ENCODE measurements around the gene CEP104. TPM values are rescaled to one million over a fixed set of nuclear protein-coding genes. Genes with fewer than 3 reads are reported as not detected.

CEP104 gene
- total RNA-seq, 1 experiment from 2014 or later: 34.5 TPM

DNA sequence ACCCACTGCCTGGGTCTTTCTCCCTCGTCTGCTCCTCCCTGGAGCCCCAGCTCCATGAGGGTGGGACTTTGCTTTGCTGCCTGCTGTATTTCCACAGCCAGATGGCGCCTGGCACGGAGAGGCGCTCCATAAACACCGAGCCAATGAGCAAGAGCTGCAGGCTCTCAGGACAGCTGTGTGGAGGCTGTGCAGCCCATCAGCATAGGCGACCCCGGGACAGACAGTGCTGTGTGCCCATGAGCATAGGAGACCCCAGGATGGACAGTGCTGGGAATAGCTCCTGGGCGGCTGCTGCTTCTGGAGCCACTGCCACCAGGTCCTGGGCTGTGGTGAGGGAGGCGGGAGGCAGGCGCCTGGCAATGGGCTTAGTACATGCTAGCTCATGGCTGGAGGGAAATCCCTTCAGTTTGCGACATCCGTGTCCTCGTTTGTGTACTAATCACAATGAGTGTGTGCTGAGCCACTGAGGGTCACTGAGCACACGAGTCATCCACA lies 29.2 kb downstream of the CEP104 start:
- Histone ChIP-seq H4K91ac (ENCODE audit: insufficient read length, low read depth, low read length) (no peak overlapping the region), H2AFZ (ENCODE audit: low read length) (no peak overlapping the region), H2BK5ac (ENCODE audit: insufficient read length, low read length) (no peak overlapping the region), H2BK120ac (ENCODE audit: low read depth, low read length, poor library complexity, severe bottlenecking) (no peak overlapping the region), H2AK5ac (ENCODE audit: insufficient read length, low read length) (no peak overlapping the region), H3K9me3 (ENCODE audit: control insufficient read depth, low read depth, low read length) (no peaks in the 10 kb centered on the region), H3K14ac (ENCODE audit: insufficient read depth, low read length) (no peak overlapping the region), H4K20me1 (ENCODE audit: control insufficient read depth, insufficient read depth, insufficient read length) (no peaks in the 10 kb centered on the region), H3K23me2 (ENCODE audit: insufficient read length, low read depth, low read length, poor library complexity, severe bottlenecking) (no peaks in the 10 kb centered on the region), H3K27me3 (ENCODE audit: insufficient read depth, low read length) (no peaks in the 10 kb centered on the region), H3K4me1 (ENCODE audit: insufficient read depth, low read length) (no peaks in the 10 kb centered on the region), H2BK20ac (ENCODE audit: low read depth, low read length, poor library complexity, severe bottlenecking) (no peak overlapping the region), H3K56ac (ENCODE audit: insufficient read length, low read depth, low read length) (no peak overlapping the region), H3K4ac (ENCODE audit: low read depth, low read length) (no peak overlapping the region), H3T11ph (ENCODE audit: low read length) (no peak overlapping the region), H3K79me2 (ENCODE audit: insufficient read depth, low read length) (no peaks in the 10 kb centered on the region), H2BK12ac (ENCODE audit: insufficient read length, low read depth, low read length) (no peak overlapping the region), H3K4me2 (ENCODE audit: insufficient read depth, insufficient read length, low read length) (no peak overlapping the region), H2BK15ac (ENCODE audit: low read depth, low read length) (no peak overlapping the region), H3K79me1 (ENCODE audit: insufficient read depth, low read depth, low read length, poor library complexity, severe bottlenecking) (no peaks in the 10 kb centered on the region), H4K5ac (ENCODE audit: insufficient read length, low read depth, low read length) (no peak overlapping the region), H3K27ac (ENCODE audit: insufficient read length, low read depth, low read length) (no peak overlapping the region), H3K18ac (ENCODE audit: insufficient read length, low read depth, low read length) (no peak overlapping the region), H3K23ac (ENCODE audit: insufficient read length, low read depth, low read length) (no peak overlapping the region), H4K8ac (replicated peaks; ENCODE audit: insufficient read length, low read depth, low read length) (no peak overlapping the region), H3K9ac (ENCODE audit: extremely low read depth, insufficient read length, low read length) (no peak overlapping the region)
- Mint-ChIP-seq H3K4me1 (no peaks in the 10 kb centered on the region), H3K27me3 (ENCODE audit: low read depth) (no peaks in the 10 kb centered on the region), H3K27ac (no peak overlapping the region), H3K4me3 (no peak overlapping the region), H3K36me3 (ENCODE audit: insufficient read depth in 1 of 3, low read depth in 3 of 3) (peaks cover 8 to 56% (median 33%) of the 10 kb centered on the region in 3 experiments; a peak in 6 of 7 replicates), H3K9me3 (no peaks in the 10 kb centered on the region)
- TF ChIP-seq, protein P1, sequence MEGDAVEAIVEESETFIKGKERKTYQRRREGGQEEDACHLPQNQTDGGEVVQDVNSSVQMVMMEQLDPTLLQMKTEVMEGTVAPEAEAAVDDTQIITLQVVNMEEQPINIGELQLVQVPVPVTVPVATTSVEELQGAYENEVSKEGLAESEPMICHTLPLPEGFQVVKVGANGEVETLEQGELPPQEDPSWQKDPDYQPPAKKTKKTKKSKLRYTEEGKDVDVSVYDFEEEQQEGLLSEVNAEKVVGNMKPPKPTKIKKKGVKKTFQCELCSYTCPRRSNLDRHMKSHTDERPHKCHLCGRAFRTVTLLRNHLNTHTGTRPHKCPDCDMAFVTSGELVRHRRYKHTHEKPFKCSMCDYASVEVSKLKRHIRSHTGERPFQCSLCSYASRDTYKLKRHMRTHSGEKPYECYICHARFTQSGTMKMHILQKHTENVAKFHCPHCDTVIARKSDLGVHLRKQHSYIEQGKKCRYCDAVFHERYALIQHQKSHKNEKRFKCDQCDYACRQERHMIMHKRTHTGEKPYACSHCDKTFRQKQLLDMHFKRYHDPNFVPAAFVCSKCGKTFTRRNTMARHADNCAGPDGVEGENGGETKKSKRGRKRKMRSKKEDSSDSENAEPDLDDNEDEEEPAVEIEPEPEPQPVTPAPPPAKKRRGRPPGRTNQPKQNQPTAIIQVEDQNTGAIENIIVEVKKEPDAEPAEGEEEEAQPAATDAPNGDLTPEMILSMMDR (conservative IDR thresholded peaks at IDR 0.05): peak; percentile 58
- DNase-seq: peak; percentile 77
- no CpG with 5 or more reads among the region's 14 CpGs for WGBS (ENCODE audit: extremely low coverage, insufficient read length, low lambda C conversion rate)

Data from H9 (cell line).